Lung (tissue), 12 donors: Measurements from ENCODE around the gene RCL1. TPM values are rescaled to one million over a fixed set of nuclear protein-coding genes. Genes with fewer than 3 reads are reported as not detected.
"Not testable (repeated sequence)": the region's sequence is repeated elsewhere in the genome, so short reads cannot be mapped to it uniquely, and the experiment has no call there.

Experiments used
- ATAC-seq: fragments of 200-7000 bp; cut with Tn5 transposase; one replicate; pipeline ENCODE4 v1.9.1; 2020; ENCODE audit warnings: moderate number of reproducible peaks; ENCODE audit not compliant: insufficient read depth, low FRiP score
- DNase-seq, 3 donors: peaks; one replicate each; pipeline ENCODE4 v3.0.0-alpha.2; 2013 to 2017
- H3K27ac ChIP-seq, 2 donors: one replicate each; pipeline ENCODE4 v1.5.1; 2013; ENCODE audit warnings: mild to moderate bottlenecking in 2 of 2, moderate library complexity in 2 of 2, control low read depth in 1 of 2, inconsistent platforms in 1 of 2, low read depth in 1 of 2, low read length in 1 of 2
- H3K27me3 ChIP-seq, 3 donors: one replicate each; pipeline ENCODE4 v1.5.1; 2013; ENCODE audit warnings: low read length in 2 of 3; ENCODE audit not compliant: control insufficient read depth in 3 of 3, insufficient read depth in 3 of 3
- H3K36me3 ChIP-seq, 4 donors: one replicate each; pipeline ENCODE4 v1.5.1; 2013; ENCODE audit warnings: low read length in 4 of 4, mild to moderate bottlenecking in 1 of 4, moderate library complexity in 1 of 4; ENCODE audit not compliant: control insufficient read depth in 4 of 4, insufficient read depth in 4 of 4
- H3K4me1 ChIP-seq, 5 donors: one replicate each; pipeline ENCODE4 v1.5.1; 2013; ENCODE audit warnings: low read length in 5 of 5, mild to moderate bottlenecking in 2 of 5, moderate library complexity in 1 of 5; ENCODE audit not compliant: control insufficient read depth in 5 of 5, insufficient read depth in 5 of 5
- H3K4me3 ChIP-seq: one replicate; pipeline ENCODE4 v1.5.1; 2013; ENCODE audit warnings: mild to moderate bottlenecking, control low read depth, moderate library complexity
- H3K9ac ChIP-seq, 2 donors: one replicate each; pipeline ENCODE4 v1.5.1; 2013; ENCODE audit warnings: low read length in 2 of 2, control low read depth in 1 of 2; ENCODE audit not compliant: insufficient read depth in 1 of 2
- H3K9me3 ChIP-seq, 4 donors: one replicate each; pipeline ENCODE4 v1.5.1; 2013; ENCODE audit warnings: low read length in 3 of 4, mild to moderate bottlenecking in 1 of 4, moderate library complexity in 1 of 4; ENCODE audit not compliant: control insufficient read depth in 4 of 4, insufficient read depth in 3 of 4
- WGBS, 2 donors: extraction: QIAGEN DNeasy Blood & Tissue Kit; methylation state at CpG; one replicate each; pipeline ENCODE4 v1.1.7; 2013; 5-methylcytosine and 5-hydroxymethylcytosine counted together
- polyA plus RNA-seq, 2 donors: library from polyadenylated mRNA; stranded (reverse); fragments of 200-250 nt; gene quantifications; one replicate each; pipeline ENCODE4 v1.2.1, GENCODE V29; 2013
- total RNA-seq, 2 donors: library from RNA; depleted of rRNA in 1 of 2; stranded (reverse); fragments of >200 nt in 1 of 2; gene quantifications; one replicate each; pipeline ENCODE4 v1.2.1, GENCODE V29; 2014 to 2021
- TF ChIP-seq, protein P1 (sequence below): IDR thresholded peaks from 2 replicates; pipeline ENCODE4 v1.5.1; 2012; ENCODE audit warnings: mild to moderate bottlenecking; ENCODE audit errors: control extremely low read depth, extremely low read depth
- donor health status: control.
- donor health status: control.
- donor health status: Bipolar disorder and iron deficiency.
- donor health status: healthy.
- donor health status: DM: yes; HTN: yes; CAD: no.

Gene RCL1
- total and polyA plus RNA-seq, 4 donors = 14.8 to 62.2 (median 23.4) TPM

DNA sequence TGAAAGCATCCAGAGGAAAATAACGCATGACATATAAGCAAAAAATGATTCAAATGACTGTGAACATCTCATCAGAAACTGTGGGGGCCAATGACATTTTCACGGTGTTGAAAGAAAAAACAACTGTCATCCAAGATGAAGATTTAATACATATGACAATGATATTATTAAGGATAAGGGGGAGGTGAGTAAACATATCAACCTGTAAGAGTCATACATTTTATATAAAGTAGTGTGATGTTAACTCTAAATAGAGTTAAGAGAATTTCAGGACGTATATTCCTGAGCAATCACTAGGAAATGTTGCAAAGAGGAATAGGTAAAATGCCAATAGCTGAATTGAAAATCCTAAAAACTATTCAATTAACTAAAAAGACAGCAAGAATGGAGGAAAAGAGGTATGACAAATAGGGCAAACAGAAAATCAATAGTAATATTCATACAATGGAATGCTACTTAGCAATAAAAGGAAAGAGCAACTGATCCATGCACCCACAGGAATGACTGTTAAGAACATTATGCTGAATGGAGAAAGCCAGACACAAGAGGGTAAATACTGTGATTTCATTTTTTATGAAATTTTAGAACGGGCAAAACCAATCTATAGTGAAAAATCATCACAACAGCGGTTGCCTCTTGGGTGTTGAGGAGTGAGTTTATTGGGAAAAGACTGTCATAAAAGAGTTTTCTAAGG is 99.9 kb downstream of the RCL1 start:
- no peaks in the 10 kb centered on the region for H3K36me3 ChIP-seq

DNA sequence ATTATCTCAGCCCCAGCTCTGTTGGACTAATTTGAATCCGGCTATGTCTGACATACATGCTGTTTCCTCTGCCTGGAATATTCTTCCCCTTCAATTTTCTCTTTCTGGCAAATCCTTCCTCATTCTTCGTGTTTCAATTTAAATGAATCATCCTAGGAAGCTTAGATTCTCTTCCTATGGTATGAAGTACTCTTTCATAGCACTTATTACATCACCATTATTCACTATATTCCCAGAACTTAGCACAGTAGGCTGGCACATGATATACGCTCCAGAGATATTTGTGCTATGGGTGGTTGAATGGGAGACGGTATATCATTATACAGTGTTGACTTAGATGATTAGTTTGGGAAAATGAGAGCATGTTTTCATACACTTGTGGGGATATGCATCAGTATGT is 101.3 kb downstream of the RCL1 start:
- Histone ChIP-seq H3K4me3 (no peak overlapping the region), H3K4me1 (peaks cover 0 to 1% (median 0%) of the 10 kb centered on the region in 5 donors), H3K36me3 (no peaks in the 10 kb centered on the region), H3K9me3 (peaks cover 0 to 4% (median 0%) of the 10 kb centered on the region in 4 donors), H3K27me3 (no peaks in the 10 kb centered on the region), H3K9ac (no peak overlapping the region), H3K27ac (no peak overlapping the region)
- TF ChIP-seq, protein P1, sequence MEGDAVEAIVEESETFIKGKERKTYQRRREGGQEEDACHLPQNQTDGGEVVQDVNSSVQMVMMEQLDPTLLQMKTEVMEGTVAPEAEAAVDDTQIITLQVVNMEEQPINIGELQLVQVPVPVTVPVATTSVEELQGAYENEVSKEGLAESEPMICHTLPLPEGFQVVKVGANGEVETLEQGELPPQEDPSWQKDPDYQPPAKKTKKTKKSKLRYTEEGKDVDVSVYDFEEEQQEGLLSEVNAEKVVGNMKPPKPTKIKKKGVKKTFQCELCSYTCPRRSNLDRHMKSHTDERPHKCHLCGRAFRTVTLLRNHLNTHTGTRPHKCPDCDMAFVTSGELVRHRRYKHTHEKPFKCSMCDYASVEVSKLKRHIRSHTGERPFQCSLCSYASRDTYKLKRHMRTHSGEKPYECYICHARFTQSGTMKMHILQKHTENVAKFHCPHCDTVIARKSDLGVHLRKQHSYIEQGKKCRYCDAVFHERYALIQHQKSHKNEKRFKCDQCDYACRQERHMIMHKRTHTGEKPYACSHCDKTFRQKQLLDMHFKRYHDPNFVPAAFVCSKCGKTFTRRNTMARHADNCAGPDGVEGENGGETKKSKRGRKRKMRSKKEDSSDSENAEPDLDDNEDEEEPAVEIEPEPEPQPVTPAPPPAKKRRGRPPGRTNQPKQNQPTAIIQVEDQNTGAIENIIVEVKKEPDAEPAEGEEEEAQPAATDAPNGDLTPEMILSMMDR = no peak
- DNase-seq (no peak), ATAC-seq (no peak)
- WGBS, 2 donors = 80 to 86% methylated on average over 4 of the region's 4 CpGs

More for the DNA sequence above, 99.9 kb downstream of the RCL1 start:
- peaks cover 0 to 4% (median 0%) of the 10 kb centered on the region in 4 donors for H3K9me3 ChIP-seq
- H3K4me3 ChIP-seq = no peak overlapping the region
- no peak overlapping the region for H3K9ac ChIP-seq
- no peak for DNase-seq
- no peak for ATAC-seq
- peaks cover 0 to 4% (median 2%) of the 10 kb centered on the region in 5 donors for H3K4me1 ChIP-seq
- 96% methylated on average over 5 of the region's 5 CpGs for WGBS, 2 donors
- H3K27me3 ChIP-seq = no peaks in the 10 kb centered on the region
- H3K27ac ChIP-seq = no peak overlapping the region
- TF ChIP-seq, protein P1 = no peak

DNA sequence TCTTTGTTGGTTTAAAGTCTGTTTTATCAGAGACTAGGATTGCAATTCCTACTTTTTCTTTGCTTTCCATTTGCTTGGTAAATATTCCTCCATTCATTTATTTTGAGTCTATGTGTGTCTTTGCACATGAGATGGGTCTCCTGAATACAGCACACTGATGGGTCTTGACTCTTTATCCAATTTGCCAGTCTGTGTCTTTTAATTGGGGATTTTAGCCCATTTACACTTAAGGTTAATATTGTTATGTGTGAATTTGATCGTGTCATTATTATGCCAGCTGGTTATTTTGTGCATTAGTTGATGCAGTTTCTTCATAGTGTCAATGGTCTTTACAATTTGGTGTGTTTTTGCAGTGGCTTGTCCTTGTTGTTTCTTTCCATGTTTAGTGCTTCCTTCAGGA is 107.1 kb downstream of the RCL1 start:
- H3K4me3 ChIP-seq, H3K27me3 ChIP-seq, ATAC-seq, H3K27ac ChIP-seq, H3K9me3 ChIP-seq, H3K9ac ChIP-seq, DNase-seq, H3K4me1 ChIP-seq, H3K36me3 ChIP-seq: not testable (repeated sequence)
- WGBS, 2 donors = 98 to 100% methylated on average over 1 of the region's 1 CpG

DNA sequence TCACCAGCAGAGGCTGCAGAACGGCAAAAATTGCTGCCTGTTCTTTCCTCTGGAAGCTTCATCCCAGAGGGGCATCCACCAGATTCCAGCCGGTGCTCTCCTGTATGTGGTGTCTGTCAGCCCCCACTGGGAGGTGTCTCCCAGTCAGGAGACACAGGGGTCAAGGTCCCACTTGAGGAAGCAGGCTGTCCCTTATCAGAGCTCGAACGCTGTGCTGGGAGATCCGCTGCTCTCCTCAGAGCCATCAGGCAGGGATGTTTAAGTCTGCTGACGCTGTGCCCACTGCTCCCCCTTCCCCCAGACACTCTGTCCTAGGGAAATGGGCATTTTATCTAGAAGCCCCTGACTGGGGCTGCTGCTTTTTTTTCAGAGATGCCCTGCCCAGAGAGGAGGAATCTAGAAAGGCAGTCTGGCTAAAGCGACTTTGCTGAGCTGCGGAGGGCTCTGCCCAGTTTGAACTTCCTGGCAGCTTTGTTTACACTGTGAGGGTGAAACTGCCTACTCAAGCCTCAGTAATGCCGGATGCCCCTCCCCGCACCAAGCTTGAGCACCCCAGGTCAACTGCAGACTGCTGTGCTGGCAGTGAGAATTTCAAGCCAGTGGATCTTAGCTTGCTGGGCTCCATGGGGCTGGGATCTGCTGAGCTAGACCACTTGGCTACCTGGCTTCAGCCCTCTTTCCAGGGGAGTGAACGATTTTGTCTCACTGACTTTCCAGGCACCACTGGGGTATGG is 108.8 kb downstream of the RCL1 start:
- 23 to 37% methylated on average over 11 of the region's 11 CpGs for WGBS, 2 donors
- not testable (repeated sequence) for H3K9me3 ChIP-seq, H3K36me3 ChIP-seq, H3K4me3 ChIP-seq, H3K27me3 ChIP-seq, ATAC-seq, H3K9ac ChIP-seq, H3K4me1 ChIP-seq
- peak overlapping the region in 1 of 2 donors; percentile 63 for H3K27ac ChIP-seq
- DNase-seq = peak in 2 of 3 donors; percentile 9 to 34
